ENCODE data around the gene CETN1.

The CETN1 gene

DNA sequence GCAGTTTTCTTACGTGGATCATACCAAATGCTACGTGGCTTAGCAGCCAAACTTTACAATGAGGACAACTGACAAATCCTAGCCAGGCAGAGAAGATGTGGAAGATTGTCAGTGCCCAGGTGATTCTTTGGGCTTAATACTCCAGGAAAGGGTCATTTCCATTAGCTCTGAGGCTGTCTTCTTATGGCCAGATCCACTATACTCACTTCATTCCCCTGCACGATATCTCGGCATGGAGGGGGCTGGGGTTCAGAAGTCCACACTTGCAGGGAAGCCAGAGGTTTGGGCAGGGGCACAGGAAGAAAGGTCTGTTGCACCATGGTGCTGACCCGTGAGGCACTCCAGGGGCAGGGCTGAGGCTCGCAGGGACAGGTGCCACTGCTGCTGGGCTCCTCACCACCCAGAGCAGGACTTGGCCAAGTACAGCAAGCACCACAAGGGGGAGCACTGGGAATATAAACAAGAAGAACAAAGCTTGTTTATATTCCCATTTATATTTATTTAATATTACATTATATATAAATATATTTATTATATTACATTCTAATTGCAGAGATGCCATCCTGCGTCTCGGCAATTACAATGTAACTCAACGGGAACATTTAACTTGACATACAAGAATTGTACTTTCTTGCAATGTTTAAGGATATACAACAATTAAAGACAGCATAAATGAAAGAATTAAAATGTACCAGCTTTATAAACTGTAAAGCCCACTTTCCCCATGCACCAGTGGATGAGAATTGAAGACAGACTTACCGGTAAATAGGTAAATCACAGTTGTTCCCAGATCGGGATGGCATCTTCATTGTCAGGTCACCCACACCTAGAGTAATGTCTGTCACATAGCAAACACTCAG, 43.8 kb downstream of the CETN1 start:
- DNase-seq: peak; percentile 48 to 80 (median 65)

DNA sequence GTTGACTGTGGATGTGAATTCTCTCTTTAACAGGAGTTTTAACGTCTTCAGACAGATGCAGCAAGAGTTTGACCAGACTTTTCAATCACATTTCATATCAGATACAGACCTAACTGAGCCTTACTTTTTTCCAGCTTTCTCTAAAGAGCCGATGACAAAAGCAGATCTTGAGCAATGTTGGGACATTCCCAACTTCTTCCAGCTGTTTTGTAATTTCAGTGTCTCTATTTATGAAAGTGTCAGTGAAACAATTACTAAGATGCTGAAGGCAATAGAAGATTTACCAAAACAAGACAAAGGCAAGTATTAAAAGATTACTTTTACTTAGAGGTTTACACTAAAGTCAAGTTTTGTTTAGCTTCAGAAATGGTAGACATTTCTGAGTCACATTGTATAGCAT, 47.1 kb downstream of the CETN1 start:
- no peak for DNase-seq

DNA sequence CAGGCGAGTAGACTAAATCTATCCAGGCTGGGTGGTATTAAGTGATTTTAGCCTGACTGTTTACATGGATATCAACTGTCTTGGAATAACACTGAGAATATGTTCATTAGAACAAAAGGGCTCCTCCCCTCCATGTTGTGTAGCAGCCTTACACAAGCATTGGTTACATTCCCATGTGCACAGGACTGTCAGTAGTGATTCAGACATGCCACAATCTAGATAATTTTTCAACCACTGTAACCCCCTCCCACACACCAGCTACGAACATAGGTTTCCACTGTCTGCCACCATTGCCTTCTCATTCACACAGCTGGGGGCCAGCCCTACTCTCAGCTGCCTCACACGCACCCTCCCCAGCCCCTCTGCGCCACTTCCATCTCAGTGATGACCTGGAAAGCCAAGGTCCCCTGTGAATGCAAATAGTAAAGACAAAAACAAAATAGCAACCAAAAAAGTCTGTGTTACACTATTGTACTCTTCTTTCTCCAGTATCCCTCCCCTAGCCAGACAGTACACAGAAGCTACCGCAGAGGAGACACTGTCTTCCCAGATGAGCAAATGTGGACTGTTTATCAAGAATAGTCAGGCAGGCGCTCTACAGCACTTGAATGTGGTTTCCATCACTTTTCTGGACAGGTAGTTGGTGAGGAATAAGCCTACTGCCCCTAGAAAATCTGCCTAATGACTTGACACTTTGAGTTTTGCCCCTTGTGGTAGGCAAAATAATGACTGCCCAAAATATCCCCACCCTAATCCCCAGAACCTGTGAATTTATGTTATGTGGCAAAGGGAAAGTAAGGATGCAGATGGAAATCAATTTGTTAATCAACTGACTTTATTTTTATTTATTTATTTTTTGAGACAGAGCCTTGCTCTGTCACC, 49.3 kb downstream of the CETN1 start:
- DNase-seq: no peak

DNA sequence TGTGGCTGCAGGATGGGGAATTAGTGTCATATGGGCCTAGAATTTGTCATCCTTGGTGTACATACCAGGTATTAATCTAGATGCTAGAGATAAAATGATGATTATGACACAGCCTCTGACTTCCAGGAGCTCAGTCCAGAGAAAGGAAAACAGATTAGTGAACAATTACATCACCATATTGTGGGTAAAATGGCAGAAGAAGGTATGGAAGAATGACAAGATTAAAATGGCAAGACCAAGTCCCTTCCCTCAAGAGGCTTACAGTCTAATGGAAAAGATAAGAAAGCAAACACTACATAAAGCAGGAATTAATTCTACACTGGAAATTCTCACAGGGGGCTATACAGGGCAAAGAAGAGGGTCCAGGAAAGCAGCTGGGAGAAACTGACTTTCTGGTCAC, 51.4 kb downstream of the CETN1 start:
- DNase-seq: no peak

Measured in NCI-H1417 (cell line).